Mucosa of stomach (tissue), 1 donor: ENCODE measurements around the gene CFB.
A peak's percentile ranks its signal among the peaks of the same experiment; 100 is the strongest.

ENCODE experiments used
- H3K27me3 ChIP-seq: one replicate; pipeline ENCODE4 v1.7.0; 2013; ENCODE audit warnings: mild to moderate bottlenecking, low read length; ENCODE audit not compliant: control insufficient read depth, insufficient read depth
- H3K36me3 ChIP-seq: one replicate; pipeline ENCODE4 v1.7.0; 2013; ENCODE audit warnings: low read length; ENCODE audit not compliant: control insufficient read depth, insufficient read depth
- H3K4me1 ChIP-seq: one replicate; pipeline ENCODE4 v1.7.0; 2013; ENCODE audit warnings: mild to moderate bottlenecking, low read length; ENCODE audit not compliant: control insufficient read depth, insufficient read depth
- H3K4me3 ChIP-seq: one replicate; pipeline ENCODE4 v1.7.0; 2013; ENCODE audit warnings: low read length
- H3K9ac ChIP-seq: one replicate; pipeline ENCODE4 v1.7.0; 2013; ENCODE audit warnings: mild to moderate bottlenecking, low read length, moderate library complexity
- H3K9me3 ChIP-seq: one replicate; pipeline ENCODE4 v1.7.0; 2013; ENCODE audit warnings: mild to moderate bottlenecking, low read length, moderate library complexity; ENCODE audit not compliant: control insufficient read depth
- donor health status: Pancreatic carcinoma.

Gene CFB

DNA sequence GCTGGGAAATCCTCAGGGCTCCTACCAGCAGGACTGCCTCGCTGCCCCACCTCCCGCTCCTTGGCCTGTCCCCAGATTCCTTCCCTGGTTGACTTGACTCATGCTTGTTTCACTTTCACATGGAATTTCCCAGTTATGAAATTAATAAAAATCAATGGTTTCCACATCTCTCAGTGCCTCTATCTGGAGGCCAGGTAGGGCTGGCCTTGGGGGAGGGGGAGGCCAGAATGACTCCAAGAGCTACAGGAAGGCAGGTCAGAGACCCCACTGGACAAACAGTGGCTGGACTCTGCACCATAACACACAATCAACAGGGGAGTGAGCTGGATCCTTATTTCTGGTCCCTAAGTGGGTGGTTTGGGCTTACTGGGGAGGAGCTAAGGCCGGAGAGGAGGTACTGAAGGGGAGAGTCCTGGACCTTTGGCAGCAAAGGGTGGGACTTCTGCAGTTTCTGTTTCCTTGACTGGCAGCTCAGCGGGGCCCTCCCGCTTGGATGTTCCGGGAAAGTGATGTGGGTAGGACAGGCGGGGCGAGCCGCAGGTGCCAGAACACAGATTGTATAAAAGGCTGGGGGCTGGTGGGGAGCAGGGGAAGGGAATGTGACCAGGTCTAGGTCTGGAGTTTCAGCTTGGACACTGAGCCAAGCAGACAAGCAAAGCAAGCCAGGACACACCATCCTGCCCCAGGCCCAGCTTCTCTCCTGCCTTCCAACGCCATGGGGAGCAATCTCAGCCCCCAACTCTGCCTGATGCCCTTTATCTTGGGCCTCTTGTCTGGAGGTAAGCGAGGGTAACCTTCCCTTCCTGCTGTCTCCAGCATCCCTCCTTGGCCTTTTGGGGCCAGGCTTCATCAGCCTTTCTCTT, at the start of gene CFB:
Gene CFB (plus strand): TSS at position 589 of the 863 bp plus-strand sequence. CDS start 127 bp downstream, at position 716.
- Histone ChIP-seq H3K4me3 (peak within 1 kb of the TSS; percentile 21), H3K36me3 (no peaks in the 10 kb centered on the region), H3K9ac (peak within 1 kb of the TSS; percentile 67), H3K9me3 (no peaks in the 10 kb centered on the region), H3K4me1 (peaks cover 21% of the 10 kb centered on the region), H3K27me3 (no peaks in the 10 kb centered on the region)

DNA sequence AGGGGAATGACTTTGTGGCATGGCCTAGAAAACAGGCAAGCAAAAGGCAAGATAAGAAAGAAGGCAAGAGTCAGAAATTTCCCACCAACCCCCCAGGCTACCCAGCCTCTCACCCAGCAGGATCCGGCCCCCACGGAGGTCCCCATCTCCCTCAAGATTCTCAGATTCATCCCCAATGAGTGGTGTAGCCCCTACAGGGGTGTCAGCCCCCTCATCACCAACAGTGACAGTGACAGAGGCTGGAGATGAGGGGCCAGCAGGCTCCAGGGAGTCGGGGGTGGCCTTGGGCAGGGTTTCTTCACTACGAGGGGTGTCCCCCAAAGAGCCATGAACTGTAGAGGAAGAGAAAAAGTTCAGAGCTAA, 49.4 kb upstream of the CFB start:
- no peaks in the 10 kb centered on the region for H3K9me3 ChIP-seq
- peak overlapping the region; percentile 79 for H3K9ac ChIP-seq
- peaks cover 13% of the 10 kb centered on the region for H3K4me1 ChIP-seq
- H3K4me3 ChIP-seq: no peak overlapping the region
- H3K36me3 ChIP-seq: no peaks in the 10 kb centered on the region
- no peaks in the 10 kb centered on the region for H3K27me3 ChIP-seq

DNA sequence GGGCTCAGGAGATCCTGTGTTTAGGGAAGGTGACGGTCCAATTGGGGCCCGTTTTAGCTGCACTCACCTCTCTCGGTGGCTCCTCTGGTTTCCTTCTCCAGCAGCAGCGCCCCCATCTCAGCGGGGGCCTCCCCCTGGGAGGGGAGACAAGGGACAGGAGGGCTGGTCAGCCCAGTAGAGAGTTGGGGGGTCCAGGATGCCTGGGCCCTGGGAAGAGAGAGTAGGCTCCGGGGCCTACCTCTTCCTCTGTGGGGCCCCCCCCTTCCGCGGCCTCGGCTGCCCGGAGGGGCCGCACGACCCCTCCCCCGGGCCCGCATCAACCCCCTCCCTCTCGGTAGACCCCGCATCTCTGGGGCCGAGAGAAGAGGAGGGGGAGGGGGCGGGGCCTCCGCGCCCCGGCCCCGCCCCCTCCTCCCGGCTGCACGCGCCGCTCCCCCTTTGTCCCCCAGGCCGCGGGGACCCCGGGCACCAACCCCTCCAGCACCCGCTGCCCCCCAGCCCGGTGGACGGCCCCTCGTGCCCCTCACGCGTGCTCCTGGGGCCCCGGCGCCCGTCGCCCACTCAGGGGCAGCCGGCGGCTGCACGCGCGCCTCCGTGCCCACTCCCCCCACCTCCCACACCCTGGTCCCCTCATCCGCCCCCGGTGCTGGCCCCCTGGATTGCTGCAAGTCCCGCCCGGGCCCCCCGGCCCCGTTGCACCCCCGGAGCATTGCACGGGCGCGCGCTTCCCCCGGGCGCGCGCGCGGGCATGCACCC, 48.9 kb upstream of the CFB start:
- Histone ChIP-seq H3K4me1 (peaks cover 13% of the 10 kb centered on the region), H3K9ac (peak overlapping the region; percentile 79), H3K27me3 (no peaks in the 10 kb centered on the region), H3K36me3 (no peaks in the 10 kb centered on the region), H3K9me3 (no peaks in the 10 kb centered on the region), H3K4me3 (no peak overlapping the region)

- H3K4me1 ChIP-seq: peaks cover 13% of the 10 kb centered on the region
These were observed 48.1 kb upstream of the CFB start, which contains the start of gene EHMT2 for GRCh38 chr6:31897612-31898382. Gene EHMT2, minus strand, starts transcription at chr6:31897698. Its CDS starts 21 bp downstream, at chr6:31897677.

GRCh38 chr6:31898383-31899011, 47.4 kb upstream of the CFB start:
- H3K4me3 ChIP-seq: peak overlapping the region; percentile 98
- H3K4me1 ChIP-seq: peaks cover 13% of the 10 kb centered on the region
- peak overlapping the region; percentile 79 for H3K9ac ChIP-seq
- H3K36me3 ChIP-seq: no peaks in the 10 kb centered on the region
- no peaks in the 10 kb centered on the region for H3K9me3 ChIP-seq
- no peaks in the 10 kb centered on the region for H3K27me3 ChIP-seq

More at GRCh38 chr6:31897612-31898382, 48.1 kb upstream of the CFB start, which contains the start of gene EHMT2:
- Histone ChIP-seq H3K9ac (peak within 1 kb of the TSS; percentile 79), H3K27me3 (no peaks in the 10 kb centered on the region), H3K9me3 (no peaks in the 10 kb centered on the region), H3K4me3 (peak within 1 kb of the TSS; percentile 98), H3K36me3 (no peaks in the 10 kb centered on the region)

DNA sequence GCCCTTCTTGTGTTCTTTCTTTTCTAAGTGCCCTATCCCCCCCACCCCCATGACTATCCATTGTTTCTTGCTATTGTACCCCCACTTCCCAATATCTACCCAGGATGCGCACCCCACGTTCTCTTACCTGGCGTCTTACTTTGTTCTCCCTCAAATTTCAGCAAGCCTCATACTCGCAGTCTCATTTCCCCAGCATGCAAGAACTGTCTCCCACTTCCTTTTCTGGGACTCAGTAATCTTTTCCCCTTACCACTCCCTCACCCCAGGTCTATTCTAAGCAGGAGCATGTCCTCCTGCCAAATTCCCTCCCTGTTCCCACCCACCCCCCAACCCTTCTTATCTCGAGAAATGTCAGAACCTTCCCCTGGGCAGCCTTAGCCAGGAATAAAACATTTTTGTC, 46.7 kb upstream of the CFB start:
- H3K4me1 ChIP-seq: peaks cover 13% of the 10 kb centered on the region
- H3K27me3 ChIP-seq: no peaks in the 10 kb centered on the region
- no peak overlapping the region for H3K9ac ChIP-seq
- H3K4me3 ChIP-seq: no peak overlapping the region
- H3K36me3 ChIP-seq: no peaks in the 10 kb centered on the region
- no peaks in the 10 kb centered on the region for H3K9me3 ChIP-seq

DNA sequence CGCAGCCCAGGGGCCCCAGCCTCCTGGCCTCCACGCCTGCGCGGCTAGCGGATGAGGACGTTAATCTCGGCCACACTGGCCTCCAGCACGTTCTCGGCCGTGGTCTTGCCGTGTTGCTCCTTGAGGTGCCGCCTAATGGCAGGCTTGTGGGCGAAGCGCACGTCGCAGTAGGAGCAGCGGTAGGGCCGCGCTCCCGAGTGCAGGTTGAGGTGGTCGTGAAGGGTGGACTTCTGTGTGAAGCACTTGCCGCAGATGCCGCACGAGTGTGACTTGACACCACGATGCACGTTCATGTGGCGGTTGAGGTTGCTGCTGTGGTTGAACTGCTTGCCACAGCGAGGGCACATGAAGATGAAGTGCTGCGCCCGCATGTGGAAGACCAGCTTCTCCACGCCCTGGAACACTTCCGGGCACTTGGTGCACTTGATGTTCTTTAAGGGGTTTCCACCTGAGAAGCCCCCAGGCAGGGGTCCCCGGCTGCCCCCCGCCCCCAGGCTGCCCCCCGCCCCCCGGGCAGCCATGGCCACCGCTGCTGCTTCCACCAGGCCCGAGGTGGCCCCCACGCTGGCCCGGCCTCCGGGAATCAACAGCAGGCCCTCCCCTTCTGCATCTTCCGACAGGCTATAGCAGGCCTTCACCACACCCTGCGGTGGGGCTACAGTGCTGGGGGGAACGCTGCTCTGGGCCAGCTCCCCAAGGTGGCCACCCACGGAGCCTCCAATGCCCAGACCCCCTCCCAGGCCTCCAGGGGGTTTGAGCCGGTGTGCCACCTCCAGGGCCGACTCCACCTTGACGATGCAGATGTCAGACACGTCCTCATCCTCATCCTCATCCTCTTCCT, 45.8 kb upstream of the CFB start:
- peaks cover 13% of the 10 kb centered on the region for H3K4me1 ChIP-seq

DNA sequence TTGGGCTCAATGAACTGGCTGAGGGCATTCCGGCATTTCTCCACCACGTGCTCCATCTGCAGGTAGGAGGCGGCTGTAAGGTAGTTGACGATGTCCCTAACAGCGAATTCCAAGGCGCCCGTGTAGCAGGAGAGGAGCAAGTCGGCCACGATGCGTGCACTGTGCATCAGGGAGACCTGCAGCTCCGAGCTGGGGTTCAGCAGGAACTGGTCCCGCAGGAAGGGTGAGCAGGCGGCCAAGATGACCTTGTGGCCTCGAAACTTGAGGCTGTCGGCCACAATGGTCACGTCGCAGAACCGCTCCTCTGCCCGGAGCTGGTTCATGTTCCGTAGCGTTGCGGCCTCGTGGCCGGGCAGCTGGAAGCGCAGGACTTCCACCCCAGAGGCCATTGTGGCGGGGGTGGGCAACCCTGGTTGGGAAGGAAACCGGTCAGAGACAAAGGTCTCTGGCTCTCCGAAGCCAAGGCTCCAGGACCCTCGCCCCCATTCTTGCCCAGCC, 44.9 kb upstream of the CFB start:
- Histone ChIP-seq H3K4me3 (no peak overlapping the region), H3K36me3 (no peaks in the 10 kb centered on the region), H3K9me3 (no peaks in the 10 kb centered on the region), H3K9ac (peak overlapping the region; percentile 78), H3K4me1 (peaks cover 13% of the 10 kb centered on the region), H3K27me3 (no peaks in the 10 kb centered on the region)

More for the DNA sequence above, 45.8 kb upstream of the CFB start:
- no peaks in the 10 kb centered on the region for H3K9me3 ChIP-seq
- no peak overlapping the region for H3K9ac ChIP-seq
- H3K4me3 ChIP-seq: no peak overlapping the region
- no peaks in the 10 kb centered on the region for H3K36me3 ChIP-seq
- no peaks in the 10 kb centered on the region for H3K27me3 ChIP-seq

- Histone ChIP-seq H3K9me3 (no peaks in the 10 kb centered on the region), H3K9ac (peak overlapping the region; percentile 78), H3K27me3 (no peaks in the 10 kb centered on the region), H3K36me3 (no peaks in the 10 kb centered on the region), H3K4me3 (no peak overlapping the region), H3K4me1 (peaks cover 11% of the 10 kb centered on the region)
These were observed 44.4 kb upstream of the CFB start for GRCh38 chr6:31901415-31901952.

DNA sequence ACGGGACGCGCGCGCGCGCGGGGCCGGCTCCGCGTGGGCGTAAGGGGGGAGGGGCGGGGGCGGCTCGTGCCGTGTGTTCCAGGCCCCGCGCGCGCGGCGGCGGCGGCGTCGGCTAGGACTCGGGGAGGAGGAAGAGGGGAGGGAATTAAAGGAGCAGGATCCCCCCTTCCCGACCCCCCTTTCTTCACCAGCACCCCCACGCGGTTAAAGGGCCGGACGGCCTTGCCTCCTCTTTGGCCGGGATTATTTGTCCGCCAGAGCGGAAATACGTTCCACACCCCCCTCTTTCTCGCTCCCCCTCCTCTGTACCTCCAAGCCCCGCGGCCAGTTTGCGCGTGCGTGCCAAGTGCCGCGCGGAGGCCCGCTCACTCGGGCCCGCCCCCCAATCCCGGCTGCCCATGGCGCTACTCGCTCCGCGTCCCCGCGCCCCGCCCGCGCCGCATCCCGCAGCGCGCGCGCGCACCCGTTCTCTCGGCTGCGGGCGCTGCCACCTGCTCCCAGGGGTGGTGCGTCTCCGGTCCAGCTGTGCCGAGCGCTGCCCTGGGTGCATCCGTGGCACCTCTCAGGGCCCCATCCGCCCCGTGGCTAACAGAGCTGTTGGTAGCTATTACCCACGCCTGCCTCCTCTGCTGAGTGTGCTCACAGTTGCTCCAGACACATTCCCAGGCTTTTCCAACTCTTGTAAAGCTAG, 43.8 kb upstream of the CFB start, which contains the start of gene ZBTB12:
Gene ZBTB12 (minus strand): TSS at position 134 of the 691 bp plus-strand sequence. CDS start 781 bp downstream, outside the sequence.
- H3K36me3 ChIP-seq: no peaks in the 10 kb centered on the region
- H3K27me3 ChIP-seq: no peaks in the 10 kb centered on the region
- H3K9me3 ChIP-seq: no peaks in the 10 kb centered on the region
- H3K4me3 ChIP-seq: peak within 1 kb of the TSS; percentile 11
- H3K4me1 ChIP-seq: peaks cover 6% of the 10 kb centered on the region
- H3K9ac ChIP-seq: peak within 1 kb of the TSS; percentile 78
